WI38 (cell line): Measurements from ENCODE around the gene COL6A3.

Experiments used
- H3K4me3 ChIP-seq: 2 replicates; pipeline ENCODE4 v1.5.1; 2011; ENCODE audit warnings: low read depth, mild to moderate bottlenecking, control low read depth, low read length
- TF ChIP-seq, protein P1 (sequence below): IDR thresholded peaks from 2 replicates; pipeline ENCODE4 v1.5.1; 2012; ENCODE audit warnings: low read depth, mild to moderate bottlenecking, control low read depth, low read length

COL6A3 gene

DNA sequence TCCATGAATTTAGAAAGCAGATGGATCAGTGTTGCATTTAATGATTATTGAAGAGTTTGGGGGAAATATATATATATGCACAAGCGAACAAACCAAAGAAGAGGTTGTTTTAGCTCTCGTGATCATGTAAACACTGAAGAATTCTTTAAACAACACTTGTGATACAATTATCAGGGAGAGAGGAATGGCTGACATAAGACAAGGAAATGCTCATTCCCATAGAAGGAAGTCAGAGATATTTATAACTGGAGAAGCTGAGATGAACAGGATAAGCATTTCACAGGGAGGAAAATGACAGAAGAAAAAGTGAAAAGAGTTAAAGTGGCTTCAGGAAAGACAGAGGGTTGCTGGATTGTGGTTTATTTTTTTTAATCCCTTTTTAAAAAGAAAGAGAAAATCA is 10.6 kb upstream of the COL6A3 start:
- TF ChIP-seq, protein P1, sequence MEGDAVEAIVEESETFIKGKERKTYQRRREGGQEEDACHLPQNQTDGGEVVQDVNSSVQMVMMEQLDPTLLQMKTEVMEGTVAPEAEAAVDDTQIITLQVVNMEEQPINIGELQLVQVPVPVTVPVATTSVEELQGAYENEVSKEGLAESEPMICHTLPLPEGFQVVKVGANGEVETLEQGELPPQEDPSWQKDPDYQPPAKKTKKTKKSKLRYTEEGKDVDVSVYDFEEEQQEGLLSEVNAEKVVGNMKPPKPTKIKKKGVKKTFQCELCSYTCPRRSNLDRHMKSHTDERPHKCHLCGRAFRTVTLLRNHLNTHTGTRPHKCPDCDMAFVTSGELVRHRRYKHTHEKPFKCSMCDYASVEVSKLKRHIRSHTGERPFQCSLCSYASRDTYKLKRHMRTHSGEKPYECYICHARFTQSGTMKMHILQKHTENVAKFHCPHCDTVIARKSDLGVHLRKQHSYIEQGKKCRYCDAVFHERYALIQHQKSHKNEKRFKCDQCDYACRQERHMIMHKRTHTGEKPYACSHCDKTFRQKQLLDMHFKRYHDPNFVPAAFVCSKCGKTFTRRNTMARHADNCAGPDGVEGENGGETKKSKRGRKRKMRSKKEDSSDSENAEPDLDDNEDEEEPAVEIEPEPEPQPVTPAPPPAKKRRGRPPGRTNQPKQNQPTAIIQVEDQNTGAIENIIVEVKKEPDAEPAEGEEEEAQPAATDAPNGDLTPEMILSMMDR, result no peak

GRCh38 chr2:237423891-237424290 is 9.9 kb upstream of the COL6A3 start:
- H3K4me3 ChIP-seq, result no peak overlapping the region
- TF ChIP-seq, protein P1, result no peak

More for the DNA sequence above, 10.6 kb upstream of the COL6A3 start:
- H3K4me3 ChIP-seq, result no peak overlapping the region

GRCh38 chr2:237422309-237422708 is 8.3 kb upstream of the COL6A3 start:
- H3K4me3 ChIP-seq, result no peak overlapping the region
- TF ChIP-seq, protein P1, result no peak

- H3K4me3 ChIP-seq, result no peak overlapping the region
- TF ChIP-seq, protein P1, result peak; percentile 71
These were observed 7.7 kb upstream of the COL6A3 start for GRCh38 chr2:237421542-237422116.

DNA sequence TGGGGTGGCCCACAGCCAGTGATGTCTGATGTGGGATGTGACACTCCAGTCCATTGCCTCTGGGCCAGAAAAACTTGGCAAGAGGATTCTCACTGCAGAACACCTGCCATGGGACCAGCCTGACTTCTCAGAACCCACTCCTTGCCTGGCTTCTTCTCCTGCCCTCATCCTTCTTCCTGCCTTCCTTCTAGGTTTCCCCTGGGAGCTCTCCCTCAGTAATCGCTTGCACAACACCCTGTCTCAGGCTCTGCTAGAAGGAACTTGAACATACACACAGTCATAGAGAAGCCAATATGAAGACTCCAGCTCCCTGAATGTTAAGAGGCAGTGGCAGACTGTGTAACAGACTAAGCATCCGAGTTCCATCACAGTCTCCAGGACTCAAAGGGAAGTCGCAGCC is 4.3 kb upstream of the COL6A3 start:
- no peak overlapping the region for H3K4me3 ChIP-seq
- TF ChIP-seq, protein P1, result no peak

- TF ChIP-seq, protein P1, result no peak
- peak overlapping the region; percentile 86 for H3K4me3 ChIP-seq
These were observed 782 bp downstream of the COL6A3 start for GRCh38 chr2:237412988-237413776.

- TF ChIP-seq, protein P1, result no peak
- peak overlapping the region; percentile 86 for H3K4me3 ChIP-seq
These were observed 1.3 kb downstream of the COL6A3 start for GRCh38 chr2:237412646-237412987.
